CD4-positive, alpha-beta memory T cell (primary cell): Measurements from ENCODE around the gene RFESD. TPM values are rescaled to one million over a fixed set of nuclear protein-coding genes. Genes with fewer than 3 reads are reported as not detected.

Experiments
- CTCF ChIA-PET: fragments of 350-600 bp; sonication (Branson Sonifier 250); formaldehyde crosslinking; loops from one replicate; lab custom pipeline; 2021; ENCODE audit warnings: inconsistent platforms; ENCODE audit not compliant: partially characterized antibody; lab: Charles Lee
- POLR2A ChIA-PET: fragments of 350-600 bp; sonication (Branson Sonifier 250); formaldehyde crosslinking; loops from one replicate; lab custom pipeline; 2021; ENCODE audit not compliant: partially characterized antibody; lab: Charles Lee
- DNase-seq, 5 donors: peaks; one replicate each; pipeline versions ENCODE4 v3.0.0 to v3.0.0-alpha.2; 2020 to 2022; ENCODE audit warnings: mixed read lengths in 1 of 5
- H3K27ac ChIP-seq: one replicate; pipeline ENCODE4 v1.7.0; 2013; ENCODE audit warnings: low read depth, low read length
- H3K27me3 ChIP-seq: 2 replicates; pipeline ENCODE4 v1.7.0; 2013; ENCODE audit warnings: mild to moderate bottlenecking, low read length, moderate library complexity; ENCODE audit not compliant: insufficient read depth
- H3K36me3 ChIP-seq: 2 replicates; pipeline ENCODE4 v1.7.0; 2013; ENCODE audit warnings: mild to moderate bottlenecking, low read length, moderate library complexity; ENCODE audit not compliant: insufficient read depth
- H3K4me1 ChIP-seq: 2 replicates; pipeline ENCODE4 v1.7.0; 2013; ENCODE audit warnings: mild to moderate bottlenecking, low read length, moderate library complexity; ENCODE audit not compliant: insufficient read depth
- H3K4me3 ChIP-seq, 2 donors: one replicate each; pipeline ENCODE4 v1.7.0; 2013; ENCODE audit warnings: low read length in 2 of 2, mild to moderate bottlenecking in 1 of 2
- H3K9me3 ChIP-seq, 2 donors: one replicate each; pipeline ENCODE4 v1.7.0; 2013; ENCODE audit warnings: low read length in 2 of 2, control low read depth in 1 of 2; ENCODE audit not compliant: control insufficient read depth in 1 of 2
- H3K27ac Mint-ChIP-seq, 7 donors: one replicate each; pipeline ENCODE4 v1.8.0; 2020 to 2021; ENCODE audit warnings: mixed read lengths in 7 of 7, mild to moderate bottlenecking in 6 of 7, inconsistent platforms in 3 of 7, moderate library complexity in 3 of 7
- H3K27me3 Mint-ChIP-seq, 2 donors: one replicate each; pipeline ENCODE4 v1.8.0; 2020 to 2021; ENCODE audit warnings: mixed read lengths in 2 of 2
- H3K36me3 Mint-ChIP-seq, 2 donors: one replicate each; pipeline ENCODE4 v1.8.0; 2020 to 2021; ENCODE audit warnings: mixed read lengths in 2 of 2, inconsistent platforms in 1 of 2, mild to moderate bottlenecking in 1 of 2
- H3K4me1 Mint-ChIP-seq, 4 donors: one replicate each; pipeline ENCODE4 v1.8.0; 2020 to 2021; ENCODE audit warnings: mixed read lengths in 4 of 4, mild to moderate bottlenecking in 1 of 4
- H3K4me3 Mint-ChIP-seq, 8 donors: one replicate each; pipeline ENCODE4 v1.8.0; 2020 to 2021; ENCODE audit warnings: mixed read lengths in 8 of 8, mild to moderate bottlenecking in 7 of 8, moderate library complexity in 6 of 8, inconsistent platforms in 3 of 8
- H3K9me3 Mint-ChIP-seq, 8 donors: one replicate each; pipeline ENCODE4 v1.8.0; 2020 to 2021; ENCODE audit warnings: mixed read lengths in 8 of 8, mild to moderate bottlenecking in 5 of 8, inconsistent platforms in 3 of 8, moderate library complexity in 1 of 8
- intact Hi-C: fragments of 100-400 bp; cut with micrococcal nuclease; formaldehyde crosslinking; loops from one replicate; pipeline ENCODE4 v1.15.1; 2023
- polyA plus RNA-seq, 2 donors: library from polyadenylated mRNA; unstranded; fragments of 300-500 nt; fragmentation: Illumina TruSeq; gene quantifications; one replicate each; pipeline ENCODE4 v1.2.3, GENCODE V29; 2021
- total RNA-seq, 2 experiments: library from RNA; stranded (reverse); gene quantifications; one replicate each; pipeline ENCODE4 v1.2.3, GENCODE V29; 2021

Gene RFESD
- total RNA-seq (1 to 10 TPM; 9.1 to 9.3 TPM), polyA plus RNA-seq (10 to 100 TPM in 1 of 2 donors, 1 to 10 TPM in 1; 9.9 to 11.8 TPM)

GRCh38 chr5:95646569-95647431 lies at the start of gene RFESD:
TSS of gene RFESD (plus strand) at chr5:95646777. CDS start at chr5:95652272, 5,495 bp downstream.
- Histone ChIP-seq H3K27ac (peak within 1 kb of the TSS; percentile 84), H3K4me3 (peak within 1 kb of the TSS; percentile 71 to 94), H3K36me3 (no peaks in the 10 kb centered on the region), H3K4me1 (peaks cover 31% of the 10 kb centered on the region), H3K9me3 (no peaks in the 10 kb centered on the region), H3K27me3 (no peaks in the 10 kb centered on the region)
- Mint-ChIP-seq H3K9me3 (no peaks in the 10 kb centered on the region), H3K4me1 (peaks cover 20 to 42% (median 26%) of the 10 kb centered on the region in 4 donors), H3K4me3 (peak within 1 kb of the TSS; percentile 87 to 93 (median 89)), H3K36me3 (peaks cover 2 to 4% of the 10 kb centered on the region in 2 donors), H3K27ac (peak within 1 kb of the TSS; percentile 57 to 94 (median 93)), H3K27me3 (no peaks in the 10 kb centered on the region)
- ChIA-PET CTCF (interaction anchor here (0.9 to 8.3 kb wide), 24 partner anchors 9 to 222 kb away, joined by 3 to 131 read pairs (median 4); partner anchors contain the start of genes ARSK and SKIC3), POLR2A (interaction anchor here (0.6 to 6.8 kb wide), 21 partner anchors 9 to 222 kb away, joined by 3 to 110 read pairs (median 5); partner anchors contain the start of genes ARSK, GLRX, GPR150 and SKIC3)
- peak; percentile 91 to 95 (median 92) for DNase-seq
- intact Hi-C loops, result loop anchor here (1.0 to 10.0 kb wide), 7 partner anchors 14 to 1518 kb away; partner anchors contain the start of genes ARSK, CAST and ELL2

- H3K4me3 Mint-ChIP-seq, result no peak overlapping the region
- H3K4me1 ChIP-seq, result no peaks in the 10 kb centered on the region
- H3K9me3 Mint-ChIP-seq, result no peaks in the 10 kb centered on the region
- H3K27ac Mint-ChIP-seq, result peak overlapping the region in 3 of 7 donors; percentile 42 to 85 (median 82)
- no peaks in the 10 kb centered on the region for H3K27me3 Mint-ChIP-seq
- POLR2A ChIA-PET, result no interaction called here
- DNase-seq, result no peak
- H3K27me3 ChIP-seq, result no peaks in the 10 kb centered on the region
- CTCF ChIA-PET, result no interaction called here
- H3K4me1 Mint-ChIP-seq, result peaks cover 0 to 15% (median 3%) of the 10 kb centered on the region in 4 donors
- peaks cover 4% of the 10 kb centered on the region for H3K36me3 ChIP-seq
- H3K9me3 ChIP-seq, result no peaks in the 10 kb centered on the region
- H3K4me3 ChIP-seq, result no peak overlapping the region
- intact Hi-C loops, result no loop called here
- H3K36me3 Mint-ChIP-seq, result peaks cover 17 to 20% of the 10 kb centered on the region in 2 donors
- H3K27ac ChIP-seq, result no peak overlapping the region
These were observed 47.3 kb upstream of the RFESD start for GRCh38 chr5:95599252-95599651.

DNA sequence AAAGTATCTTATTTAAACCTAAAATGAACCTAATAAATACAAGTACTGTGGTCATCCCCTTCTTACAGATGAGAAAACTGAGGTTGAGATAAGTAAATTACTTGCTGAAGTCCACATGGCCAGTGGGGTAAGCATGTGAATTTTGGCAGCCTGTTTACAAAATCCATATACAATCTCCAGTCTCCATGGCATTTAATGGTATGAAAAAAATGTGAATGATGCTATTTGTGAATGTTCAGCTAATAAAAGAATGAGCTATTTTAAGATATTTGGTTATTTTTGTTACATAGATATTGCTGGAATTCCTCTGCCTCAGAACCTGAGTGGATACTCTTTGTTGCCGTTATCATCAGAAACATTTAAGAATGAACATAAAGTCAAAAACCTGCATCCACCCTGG lies 46.0 kb upstream of the RFESD start:
- H3K27ac Mint-ChIP-seq, result peak overlapping the region in 1 of 7 donors; percentile 28
- H3K4me3 Mint-ChIP-seq, result no peak overlapping the region
- intact Hi-C loops, result no loop called here
- no peak overlapping the region for H3K27ac ChIP-seq
- H3K4me1 Mint-ChIP-seq, result peaks cover 0 to 15% (median 4%) of the 10 kb centered on the region in 4 donors
- no peaks in the 10 kb centered on the region for H3K4me1 ChIP-seq
- no peaks in the 10 kb centered on the region for H3K27me3 ChIP-seq
- DNase-seq, result no peak
- H3K36me3 Mint-ChIP-seq, result peaks cover 19 to 25% of the 10 kb centered on the region in 2 donors
- no peaks in the 10 kb centered on the region for H3K9me3 ChIP-seq
- CTCF ChIA-PET, result no interaction called here
- peaks cover 4% of the 10 kb centered on the region for H3K36me3 ChIP-seq
- no peak overlapping the region for H3K4me3 ChIP-seq
- POLR2A ChIA-PET, result no interaction called here
- no peaks in the 10 kb centered on the region for H3K27me3 Mint-ChIP-seq
- H3K9me3 Mint-ChIP-seq, result no peaks in the 10 kb centered on the region

GRCh38 chr5:95605786-95606185 lies 40.8 kb upstream of the RFESD start:
- H3K4me3 Mint-ChIP-seq, result no peak overlapping the region
- Histone ChIP-seq H3K4me1 (no peaks in the 10 kb centered on the region), H3K27me3 (no peaks in the 10 kb centered on the region), H3K4me3 (no peak overlapping the region), H3K9me3 (no peaks in the 10 kb centered on the region), H3K27ac (no peak overlapping the region), H3K36me3 (peaks cover 4% of the 10 kb centered on the region)
- no peaks in the 10 kb centered on the region for H3K27me3 Mint-ChIP-seq
- POLR2A ChIA-PET, result interaction anchor here (1.5 kb wide), 1 partner anchor 16 kb away, joined by 5 read pairs; no protein-coding TSS in a partner anchor
- DNase-seq, result no peak
- no peaks in the 10 kb centered on the region for H3K9me3 Mint-ChIP-seq
- CTCF ChIA-PET, result no interaction called here
- intact Hi-C loops, result no loop called here
- H3K4me1 Mint-ChIP-seq, result peaks cover 3 to 8% (median 5%) of the 10 kb centered on the region in 4 donors
- H3K36me3 Mint-ChIP-seq, result peaks cover 24 to 26% of the 10 kb centered on the region in 2 donors
- H3K27ac Mint-ChIP-seq, result peak overlapping the region in 2 of 7 donors; percentile 36 to 77

- CTCF ChIA-PET, result no interaction called here
- intact Hi-C loops, result no loop called here
- no peaks in the 10 kb centered on the region for H3K27me3 ChIP-seq
These were observed 40.2 kb upstream of the RFESD start for GRCh38 chr5:95606419-95606818.

GRCh38 chr5:95609711-95610110 lies 36.9 kb upstream of the RFESD start:
- ChIA-PET POLR2A (no interaction called here), CTCF (interaction anchor here (1.0 kb wide), 1 partner anchor 36 kb away, joined by 3 read pairs; no protein-coding TSS in a partner anchor)
- intact Hi-C loops, result no loop called here
- no peak overlapping the region for H3K27ac Mint-ChIP-seq
- peaks cover 20 to 34% of the 10 kb centered on the region in 2 donors for H3K36me3 Mint-ChIP-seq
- Histone ChIP-seq H3K9me3 (no peaks in the 10 kb centered on the region), H3K27ac (no peak overlapping the region), H3K4me3 (no peak overlapping the region), H3K36me3 (no peaks in the 10 kb centered on the region), H3K27me3 (no peaks in the 10 kb centered on the region), H3K4me1 (no peaks in the 10 kb centered on the region)
- no peaks in the 10 kb centered on the region for H3K27me3 Mint-ChIP-seq
- no peak overlapping the region for H3K4me3 Mint-ChIP-seq
- peaks cover 0 to 14% (median 7%) of the 10 kb centered on the region in 8 donors for H3K9me3 Mint-ChIP-seq
- peaks cover 5 to 12% (median 10%) of the 10 kb centered on the region in 4 donors for H3K4me1 Mint-ChIP-seq
- DNase-seq, result no peak

More at GRCh38 chr5:95606419-95606818, 40.2 kb upstream of the RFESD start:
- Histone ChIP-seq H3K9me3 (no peaks in the 10 kb centered on the region), H3K27ac (no peak overlapping the region), H3K4me1 (no peaks in the 10 kb centered on the region), H3K36me3 (no peaks in the 10 kb centered on the region), H3K4me3 (no peak overlapping the region)
- Mint-ChIP-seq H3K27me3 (no peaks in the 10 kb centered on the region), H3K4me1 (peaks cover 3 to 7% (median 5%) of the 10 kb centered on the region in 4 donors), H3K27ac (peak overlapping the region in 3 of 7 donors; percentile 42 to 80 (median 71)), H3K36me3 (peaks cover 19 to 22% of the 10 kb centered on the region in 2 donors), H3K4me3 (no peak overlapping the region), H3K9me3 (no peaks in the 10 kb centered on the region)
- POLR2A ChIA-PET, result no interaction called here
- DNase-seq, result no peak

- H3K27ac Mint-ChIP-seq, result peak overlapping the region in 1 of 7 donors; percentile 24
- H3K27ac ChIP-seq, result no peak overlapping the region
- ChIA-PET CTCF (interaction anchor here (0.7 to 1.0 kb wide), 2 partner anchors 35 to 161 kb away, joined by 3 to 4 read pairs; no protein-coding TSS in a partner anchor), POLR2A (no interaction called here)
- peaks cover 24 to 38% of the 10 kb centered on the region in 2 donors for H3K36me3 Mint-ChIP-seq
- DNase-seq, result no peak
- no peak overlapping the region for H3K4me3 Mint-ChIP-seq
- no peaks in the 10 kb centered on the region for H3K9me3 ChIP-seq
- H3K27me3 ChIP-seq, result no peaks in the 10 kb centered on the region
- H3K9me3 Mint-ChIP-seq, result peaks cover 0 to 14% (median 7%) of the 10 kb centered on the region in 8 donors
- H3K27me3 Mint-ChIP-seq, result no peaks in the 10 kb centered on the region
- H3K4me1 ChIP-seq, result peaks cover 4% of the 10 kb centered on the region
- H3K36me3 ChIP-seq, result no peaks in the 10 kb centered on the region
- no peak overlapping the region for H3K4me3 ChIP-seq
- H3K4me1 Mint-ChIP-seq, result peaks cover 10 to 16% (median 14%) of the 10 kb centered on the region in 4 donors
- intact Hi-C loops, result no loop called here
These were observed 36.0 kb upstream of the RFESD start for GRCh38 chr5:95610546-95610945.
